Ovary (tissue), 9 donors: ENCODE data around the gene TFDP1. TPM values are rescaled to one million over a fixed set of nuclear protein-coding genes. Genes with fewer than 3 reads are reported as not detected.
"Not testable (repeated sequence)": the region's sequence is repeated elsewhere in the genome, so short reads cannot be mapped to it uniquely, and the experiment has no call there.

ENCODE experiments used
- DNase-seq, 5 donors: peaks; one replicate each; pipeline ENCODE4 v3.0.0-alpha.2; 2019 to 2020
- H3K27ac ChIP-seq, 2 donors: fragments of 200-600 bp; one replicate each; pipeline versions ENCODE4 v1.5.1 to v1.8.0; 2019 to 2022
- H3K27me3 ChIP-seq: fragments of 200-600 bp; one replicate; pipeline ENCODE4 v1.8.0; 2022
- H3K36me3 ChIP-seq: fragments of 200-600 bp; sonication (generic); one replicate; pipeline ENCODE4 v1.5.1; 2019
- H3K4me1 ChIP-seq: one replicate; pipeline ENCODE4 v1.8.1; 2013; ENCODE audit warnings: mild to moderate bottlenecking, moderate library complexity; ENCODE audit not compliant: insufficient read depth
- H3K4me3 ChIP-seq: fragments of 200-600 bp; sonication (generic); one replicate; pipeline ENCODE4 v1.5.1; 2017
- H3K9me3 ChIP-seq, 2 donors: fragments of 200-600 bp in 1 of 2; sonication (generic) in 1 of 2; one replicate each; pipeline versions ENCODE4 v1.5.1 to v1.8.1; 2013 to 2019; ENCODE audit warnings: mild to moderate bottlenecking in 1 of 2, moderate library complexity in 1 of 2
- EP300 ChIP-seq: sonication (generic); formaldehyde crosslinking; IDR thresholded peaks from one replicate; pipeline ENCODE4 v1.6.1; 2017; ENCODE audit warnings: antibody characterized with exemption
- POLR2A ChIP-seq: fragments of 450-650 bp; IDR thresholded peaks from one replicate; pipeline ENCODE4 v1.6.1; 2017; ENCODE audit warnings: antibody characterized with exemption, mild to moderate bottlenecking, moderate library complexity
- WGBS, 3 donors: extraction: QIAGEN DNeasy Blood & Tissue Kit in 1 of 3; methylation state at CpG; one replicate each; pipeline versions ENCODE4 v1.1.5 to v1.1.7; 2013 to 2017; 5-methylcytosine and 5-hydroxymethylcytosine counted together
- intact Hi-C, 4 donors: fragments of 100-400 bp; cut with DNase I; formaldehyde crosslinking; loops; one replicate each; pipeline versions ENCODE4 v1.11.0 to v1.15.1; 2022 to 2023
- polyA plus RNA-seq, 2 donors: library from polyadenylated mRNA; stranded (reverse); fragments of 200-250 nt in 1 of 2; fragments of 350-450 nt in 1 of 2; fragmentation: Illumina TruSeq in 1 of 2; extraction: RNeasy Lipid Tissue Mini Kit (QIAGEN cat#74804) in 1 of 2; gene quantifications; one replicate each; pipeline ENCODE4 v1.2.3, GENCODE V29; 2013 to 2014
- total RNA-seq, 7 donors: library from RNA; depleted of rRNA in 2 of 7; stranded (reverse); fragments of >200 nt in 2 of 7; fragmentation: NEBNext Ultra II Directional in 3 of 7; extraction: Animal tissue kit (Norgen Biotek cat#: 25700) in 3 of 7; gene quantifications; one replicate each; pipeline versions ENCODE4 v1.1.0 to v1.2.4, GENCODE V29; 2016 to 2023
- TF ChIP-seq, protein P1 (sequence below), 3 donors: fragments of 450-650 bp in 2 of 3; fragments of 200-600 bp in 1 of 3; IDR thresholded peaks; one replicate each; pipeline versions ENCODE4 v1.5.1 to v1.8.0; 2016 to 2022; ENCODE audit warnings: antibody characterized with exemption in 3 of 3, mild to moderate bottlenecking in 1 of 3
- donor health status: DM: no; HTN: no; CAD: no; lungs with moderate emphysema.
- donor health status: DM: no; HTN: no; CAD: no.
- donor health status: Bipolar disorder and iron deficiency.
- donor health status: DM: yes; HTN: yes; CAD: no.
- donor health status: DM: no; HTN: no; CAD: no.
- donor health status: DM: yes; HTN: yes; CAD: no.

The TFDP1 gene
- total and polyA plus RNA-seq, 9 donors: 8.8 to 45.6 (median 33.8) TPM

DNA sequence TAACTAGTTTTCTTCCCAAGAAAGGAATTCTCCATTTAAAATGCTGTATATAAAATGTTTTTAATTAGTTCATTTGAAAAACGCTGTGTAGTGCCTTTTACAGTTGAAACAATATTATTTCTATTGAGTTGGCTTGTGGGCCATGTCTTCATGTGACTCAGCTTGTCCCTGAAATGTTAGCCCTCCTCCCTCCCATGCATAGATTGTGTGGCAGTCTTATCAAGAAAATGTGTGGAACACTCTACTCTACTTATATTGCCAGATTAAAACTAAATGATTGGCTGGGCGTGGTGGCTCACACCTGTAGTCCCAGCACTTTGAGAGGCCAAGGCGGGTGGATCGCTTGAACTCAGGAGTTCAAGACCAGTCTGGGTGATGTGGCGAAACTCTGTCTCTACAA is 33.4 kb downstream of the TFDP1 start:
- DNase-seq: no peak
- Histone ChIP-seq H3K4me3 (no peak overlapping the region), H3K27ac (no peak overlapping the region), H3K27me3 (no peaks in the 10 kb centered on the region), H3K4me1 (no peaks in the 10 kb centered on the region), H3K36me3 (no peaks in the 10 kb centered on the region), H3K9me3 (no peaks in the 10 kb centered on the region)
- WGBS, 3 donors: 85 to 92% (median 92%) methylated on average over 5 of the region's 5 CpGs
- TF ChIP-seq POLR2A (no peak), EP300 (no peak)
- TF ChIP-seq, protein P1, sequence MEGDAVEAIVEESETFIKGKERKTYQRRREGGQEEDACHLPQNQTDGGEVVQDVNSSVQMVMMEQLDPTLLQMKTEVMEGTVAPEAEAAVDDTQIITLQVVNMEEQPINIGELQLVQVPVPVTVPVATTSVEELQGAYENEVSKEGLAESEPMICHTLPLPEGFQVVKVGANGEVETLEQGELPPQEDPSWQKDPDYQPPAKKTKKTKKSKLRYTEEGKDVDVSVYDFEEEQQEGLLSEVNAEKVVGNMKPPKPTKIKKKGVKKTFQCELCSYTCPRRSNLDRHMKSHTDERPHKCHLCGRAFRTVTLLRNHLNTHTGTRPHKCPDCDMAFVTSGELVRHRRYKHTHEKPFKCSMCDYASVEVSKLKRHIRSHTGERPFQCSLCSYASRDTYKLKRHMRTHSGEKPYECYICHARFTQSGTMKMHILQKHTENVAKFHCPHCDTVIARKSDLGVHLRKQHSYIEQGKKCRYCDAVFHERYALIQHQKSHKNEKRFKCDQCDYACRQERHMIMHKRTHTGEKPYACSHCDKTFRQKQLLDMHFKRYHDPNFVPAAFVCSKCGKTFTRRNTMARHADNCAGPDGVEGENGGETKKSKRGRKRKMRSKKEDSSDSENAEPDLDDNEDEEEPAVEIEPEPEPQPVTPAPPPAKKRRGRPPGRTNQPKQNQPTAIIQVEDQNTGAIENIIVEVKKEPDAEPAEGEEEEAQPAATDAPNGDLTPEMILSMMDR (IDR thresholded peaks at IDR 0.05): no peak
- intact Hi-C loops: no loop called here

DNA sequence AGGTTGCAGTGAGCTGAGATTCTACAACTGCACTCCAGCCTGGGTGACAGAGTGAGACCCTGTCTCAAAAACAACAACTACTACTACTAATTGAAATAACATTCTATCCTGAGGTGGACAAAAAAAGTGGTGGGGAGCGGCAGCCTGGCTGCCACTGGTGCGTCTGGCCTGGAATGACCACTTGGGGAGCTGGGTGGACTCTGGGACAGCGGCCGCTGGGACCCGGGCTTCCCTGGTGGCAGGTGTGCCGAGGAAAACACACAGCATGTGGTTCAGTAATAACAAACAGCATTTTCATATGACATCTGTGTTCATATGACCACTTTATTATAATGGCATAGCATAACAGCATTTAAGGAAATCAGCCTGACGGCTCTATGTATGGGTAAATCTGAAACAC is 33.9 kb downstream of the TFDP1 start:
- H3K27ac ChIP-seq: no peak overlapping the region
- WGBS, 3 donors: 87 to 94% (median 89%) methylated on average over 7 of the region's 7 CpGs
- no peaks in the 10 kb centered on the region for H3K9me3 ChIP-seq
- no peaks in the 10 kb centered on the region for H3K4me1 ChIP-seq
- H3K4me3 ChIP-seq: no peak overlapping the region
- no peaks in the 10 kb centered on the region for H3K27me3 ChIP-seq
- intact Hi-C loops: no loop called here
- TF ChIP-seq EP300: no peak
- TF ChIP-seq POLR2A: no peak
- TF ChIP-seq, protein P1 (IDR thresholded peaks at IDR 0.05): no peak
- no peak for DNase-seq
- no peaks in the 10 kb centered on the region for H3K36me3 ChIP-seq

DNA sequence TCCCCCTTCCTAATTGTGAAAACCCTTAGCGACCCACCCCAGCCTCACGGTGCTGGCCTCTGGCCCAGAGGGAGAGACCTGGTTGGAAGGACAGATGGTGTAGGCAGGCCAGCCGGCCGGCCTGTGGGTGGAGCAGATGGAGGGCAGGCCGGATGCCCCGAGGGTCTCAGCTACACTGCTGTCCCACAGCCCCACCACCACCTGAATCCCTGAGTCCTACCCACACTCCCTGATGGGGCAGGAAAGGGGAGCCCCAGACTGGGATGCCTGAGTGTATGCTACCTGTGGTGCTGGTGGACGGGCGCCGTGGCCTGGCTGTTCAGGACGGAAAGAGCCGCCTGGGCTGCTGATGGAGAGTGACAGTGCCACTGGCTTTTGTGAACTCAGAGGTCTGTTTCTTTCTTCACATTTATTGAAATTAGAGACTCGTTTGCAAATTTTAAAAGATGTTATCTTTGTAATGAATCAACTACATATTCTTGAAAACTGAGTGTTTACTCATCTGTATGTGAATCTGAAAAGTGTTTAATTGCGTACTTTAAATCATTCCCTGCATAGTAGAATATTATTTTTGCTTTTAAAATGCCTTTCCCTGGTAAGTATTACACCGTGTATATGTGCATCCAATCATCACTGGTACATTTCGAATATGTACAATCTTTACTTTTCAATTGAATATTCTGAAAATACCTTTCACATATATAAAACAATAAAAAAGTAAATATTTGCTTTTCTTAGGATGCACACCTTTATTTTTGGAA is 35.7 kb downstream of the TFDP1 start:
- no peak overlapping the region for H3K4me3 ChIP-seq
- no peaks in the 10 kb centered on the region for H3K27me3 ChIP-seq
- 70 to 78% (median 77%) methylated on average over 15 of the region's 15 CpGs for WGBS, 3 donors
- intact Hi-C loops: no loop called here
- TF ChIP-seq EP300 (no peak), POLR2A (no peak)
- TF ChIP-seq, protein P1 (IDR thresholded peaks at IDR 0.05): no peak
- H3K27ac ChIP-seq: no peak overlapping the region
- no peaks in the 10 kb centered on the region for H3K4me1 ChIP-seq
- peak in 1 of 5 donors; percentile 16 for DNase-seq
- no peaks in the 10 kb centered on the region for H3K36me3 ChIP-seq
- H3K9me3 ChIP-seq: no peaks in the 10 kb centered on the region

DNA sequence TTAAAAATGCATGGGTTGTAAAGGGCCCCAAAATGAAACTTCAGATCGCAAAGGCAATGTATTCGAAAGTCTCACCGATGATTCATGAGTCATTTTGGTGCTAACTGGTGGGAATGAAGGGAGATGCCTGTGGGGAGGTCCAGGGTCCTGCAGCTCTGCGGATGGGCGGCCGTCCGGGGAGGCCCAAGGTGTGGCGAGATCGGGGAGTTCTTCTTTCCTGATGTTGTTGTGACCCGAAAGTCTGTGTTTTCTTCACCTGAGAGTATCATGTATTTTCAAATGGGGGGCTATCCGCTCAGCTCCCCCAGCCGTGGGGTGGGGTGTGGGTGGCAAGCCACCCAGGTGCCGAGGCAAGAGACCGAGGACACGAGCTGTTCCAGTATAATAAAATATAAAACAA is 36.5 kb downstream of the TFDP1 start:
- no peaks in the 10 kb centered on the region for H3K36me3 ChIP-seq
- no peak overlapping the region for H3K4me3 ChIP-seq
- DNase-seq: peak in 1 of 5 donors; percentile 7
- no peaks in the 10 kb centered on the region for H3K27me3 ChIP-seq
- TF ChIP-seq POLR2A (no peak), EP300 (no peak)
- TF ChIP-seq, protein P1 (IDR thresholded peaks at IDR 0.05): no peak
- H3K4me1 ChIP-seq: peaks cover 4% of the 10 kb centered on the region
- no peaks in the 10 kb centered on the region for H3K9me3 ChIP-seq
- 95 to 97% (median 95%) methylated on average over 15 of the region's 15 CpGs for WGBS, 3 donors
- intact Hi-C loops: no loop called here
- H3K27ac ChIP-seq: no peak overlapping the region

DNA sequence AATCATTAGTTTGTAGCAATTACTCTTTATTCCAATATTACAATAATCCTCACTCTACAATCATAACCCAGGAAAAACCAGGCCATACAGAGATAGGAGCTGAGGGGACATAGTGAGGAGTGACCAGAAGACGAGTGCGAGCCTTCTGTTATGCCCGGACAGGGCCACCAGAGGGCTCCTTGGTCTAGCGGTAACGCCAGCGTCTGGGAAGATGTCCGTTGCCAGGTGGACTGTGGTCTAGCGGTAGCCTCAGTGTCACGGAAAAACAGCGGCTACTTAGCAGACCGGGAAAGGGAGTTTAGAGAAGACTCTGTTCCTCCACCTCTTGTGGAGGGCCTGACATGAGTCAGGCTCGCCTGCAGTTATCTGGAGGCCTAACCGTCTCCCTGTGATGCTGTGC is 36.9 kb downstream of the TFDP1 start:
- intact Hi-C loops, H3K36me3 ChIP-seq, H3K27me3 ChIP-seq, H3K27ac ChIP-seq, H3K4me1 ChIP-seq, H3K4me3 ChIP-seq, H3K9me3 ChIP-seq: not testable (repeated sequence)
- peak in 2 of 5 donors; percentile 10 to 35 for DNase-seq
- 82 to 88% (median 85%) methylated on average over 13 of the region's 13 CpGs for WGBS, 3 donors

DNA sequence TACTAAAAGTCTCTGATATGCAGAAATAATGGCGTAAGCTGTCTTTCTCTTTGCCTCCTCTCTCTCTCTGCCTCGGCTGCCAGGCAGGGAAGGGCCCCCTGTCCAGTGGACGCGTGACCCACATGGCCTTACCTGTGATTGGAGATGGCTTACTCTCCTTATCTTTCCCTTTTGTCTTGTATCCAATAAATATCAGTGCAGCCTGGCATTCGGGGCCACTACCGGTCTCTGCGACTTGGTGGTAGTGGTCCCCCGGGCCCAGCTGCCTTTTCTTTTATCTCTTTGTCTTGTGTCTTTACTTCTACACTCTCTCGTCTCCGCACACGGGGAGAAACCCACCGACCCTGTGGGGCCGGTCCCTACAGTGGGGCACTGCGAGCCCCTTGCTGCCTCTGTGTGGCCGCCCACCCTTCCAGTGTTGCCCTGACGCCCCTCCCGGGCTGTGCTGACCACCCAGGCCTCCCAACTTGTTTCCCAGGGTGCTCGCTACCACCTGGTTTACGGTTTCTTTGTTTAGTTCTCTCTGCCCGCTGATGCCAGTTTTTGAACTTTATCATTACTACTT is 37.5 kb downstream of the TFDP1 start:
- H3K4me3 ChIP-seq, H3K4me1 ChIP-seq, H3K36me3 ChIP-seq, H3K27ac ChIP-seq, H3K27me3 ChIP-seq, intact Hi-C loops, H3K9me3 ChIP-seq: not testable (repeated sequence)
- DNase-seq: peak in 2 of 5 donors; percentile 3 to 17
- WGBS, 3 donors: 94 to 95% (median 95%) methylated on average over 20 of the region's 20 CpGs
